ENCODE data around the gene PSME2. TPM values are rescaled to one million over a fixed set of nuclear protein-coding genes. Genes with fewer than 3 reads are reported as not detected.

The PSME2 gene
- polyA plus RNA-seq, 3 donors: 237 to 593 (median 579) TPM

DNA sequence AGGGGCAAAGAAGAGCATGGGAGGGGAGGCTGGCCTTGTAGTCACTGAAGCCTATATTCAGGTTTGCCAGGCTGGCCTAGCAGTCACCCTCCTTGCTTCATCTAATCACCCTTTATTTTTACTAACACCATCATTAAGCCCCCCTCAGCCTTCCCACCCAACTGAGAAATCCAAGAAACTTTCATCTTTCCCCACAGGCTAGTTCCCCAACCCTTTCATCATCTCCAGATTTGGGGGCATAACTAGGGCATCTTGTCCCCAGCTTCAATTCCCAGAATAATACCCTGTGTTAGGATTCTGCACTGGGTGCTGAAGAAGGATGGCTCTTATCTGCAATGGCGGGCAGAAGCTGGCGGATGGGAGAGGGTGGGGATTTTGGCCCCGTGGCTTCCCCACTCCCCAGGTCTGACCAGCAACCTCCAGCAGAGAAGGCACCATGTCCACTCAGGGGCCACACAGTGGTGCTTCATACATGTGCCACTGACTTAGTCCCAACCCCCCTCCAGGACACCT lies 45.4 kb downstream of the PSME2 start:
- no peaks in the 10 kb centered on the region for H3K27me3 ChIP-seq (ENCODE audit: control insufficient read depth in 2 of 2, insufficient read depth in 2 of 2, low read length in 2 of 2)
- H3K79me2 ChIP-seq (ENCODE audit: insufficient read depth, low read length): peaks cover 15% of the 10 kb centered on the region
- H3K27ac Mint-ChIP-seq: peak overlapping the region in 2 of 7 donors; percentile 4 to 51
- H3K4me2 ChIP-seq (replicated peaks; ENCODE audit: extremely low read depth, low read length, poor library complexity, severe bottlenecking): no peak overlapping the region
- H3K9ac ChIP-seq (ENCODE audit: insufficient read depth, low read length, poor library complexity, severe bottlenecking): no peak overlapping the region
- H3K9me3 ChIP-seq (replicated peaks in 1 of 2; ENCODE audit: control insufficient read depth in 1 of 2, insufficient read depth in 1 of 2, low read length in 2 of 2): no peaks in the 10 kb centered on the region
- no peak for TF ChIP-seq CTCF (IDR thresholded peaks at IDR 0.05)
- H4K20me1 ChIP-seq (ENCODE audit: insufficient read depth, low read length): peaks cover 12% of the 10 kb centered on the region
- peak overlapping the region in 1 of 2 donors; percentile 76 for H3K27ac ChIP-seq (ENCODE audit: low read depth in 1 of 2, low read length in 2 of 2)
- H3K9me3 Mint-ChIP-seq: peaks cover 0 to 7% (median 2%) of the 10 kb centered on the region in 7 donors
- peaks cover 60 to 77% of the 10 kb centered on the region in 2 donors for H3K36me3 Mint-ChIP-seq
- DNase-seq: no peak
- peaks cover 23 to 26% of the 10 kb centered on the region in 2 donors for H3K4me1 ChIP-seq (ENCODE audit: control insufficient read depth in 1 of 2, insufficient read depth in 2 of 2, low read length in 2 of 2)
- no CpG with 5 or more reads among the region's 3 CpGs for WGBS (ENCODE audit: insufficient coverage)
- H2AFZ ChIP-seq (ENCODE audit: insufficient read depth, low read depth, low read length, poor library complexity, severe bottlenecking): no peak overlapping the region
- H3K4me1 Mint-ChIP-seq: peaks cover 28% of the 10 kb centered on the region
- no peak overlapping the region for H3K4me3 ChIP-seq (replicated peaks in 1 of 3; ENCODE audit: low read depth in 2 of 3, low read length in 3 of 3)
- H3K36me3 ChIP-seq (replicated peaks in 1 of 2; ENCODE audit: control insufficient read depth in 1 of 2, insufficient read depth in 2 of 2, low read length in 2 of 2): peaks cover 41 to 77% of the 10 kb centered on the region in 2 donors
- peaks cover 0 to 3% (median 0%) of the 10 kb centered on the region in 3 donors for H3K27me3 Mint-ChIP-seq (ENCODE audit: low read depth in 3 of 3)
- intact Hi-C loops (cut with micrococcal nuclease): loop anchor here in 1 of 2 donors (10.0 kb wide), 1 partner anchor 116 kb away; the partner anchor contains the start of gene DHRS4L2
- H3K4me3 Mint-ChIP-seq: no peak overlapping the region

DNA sequence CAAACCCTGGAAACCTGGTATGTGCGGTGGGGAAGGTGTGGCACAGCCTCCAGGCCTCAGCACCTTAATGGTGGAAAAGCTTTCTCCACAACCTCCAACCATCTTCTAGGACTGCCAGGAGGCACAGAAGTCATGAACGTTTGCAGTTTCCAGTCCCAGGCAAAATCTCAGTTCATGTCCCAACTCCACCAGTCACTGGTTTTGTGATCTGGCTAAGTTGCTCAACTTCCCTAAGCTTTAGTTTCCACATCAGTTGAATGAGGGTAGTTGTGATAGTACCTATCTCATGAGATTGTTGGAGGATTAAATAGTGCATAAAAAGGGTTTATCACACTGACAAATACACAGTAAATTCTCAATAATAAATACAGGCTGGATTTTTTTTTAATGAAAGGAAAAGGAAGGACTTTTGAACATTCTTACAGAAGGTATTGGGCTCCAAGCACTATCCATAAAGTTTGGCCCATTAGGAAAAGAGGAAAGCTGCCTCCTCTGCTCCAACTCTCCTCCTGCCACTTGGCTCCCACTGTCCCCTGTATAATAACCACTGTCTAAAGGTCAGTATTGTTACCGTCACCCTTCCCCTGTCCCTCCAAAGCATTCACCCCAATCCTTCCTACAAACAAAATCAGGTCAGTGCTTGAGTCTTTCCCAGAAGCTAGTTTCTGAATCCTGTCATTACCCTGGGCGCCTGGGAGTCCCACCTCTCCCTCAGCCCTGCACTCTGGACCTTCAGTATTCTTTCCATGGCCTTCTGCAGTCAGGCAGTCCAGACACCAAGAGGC lies 46.0 kb downstream of the PSME2 start:
- H3K27me3 Mint-ChIP-seq (ENCODE audit: low read depth in 3 of 3): peaks cover 0 to 3% (median under 1%) of the 10 kb centered on the region in 3 donors
- Histone ChIP-seq H3K4me2 (replicated peaks; ENCODE audit: extremely low read depth, low read length, poor library complexity, severe bottlenecking) (peak overlapping the region; percentile 30), H3K4me1 (ENCODE audit: control insufficient read depth in 1 of 2, insufficient read depth in 2 of 2, low read length in 2 of 2) (peaks cover 29 to 33% of the 10 kb centered on the region in 2 donors), H3K9ac (ENCODE audit: insufficient read depth, low read length, poor library complexity, severe bottlenecking) (no peak overlapping the region), H3K9me3 (replicated peaks in 1 of 2; ENCODE audit: control insufficient read depth in 1 of 2, insufficient read depth in 1 of 2, low read length in 2 of 2) (no peaks in the 10 kb centered on the region), H3K79me2 (ENCODE audit: insufficient read depth, low read length) (peaks cover 22% of the 10 kb centered on the region), H4K20me1 (ENCODE audit: insufficient read depth, low read length) (peaks cover 19% of the 10 kb centered on the region), H3K4me3 (replicated peaks in 1 of 3; ENCODE audit: low read depth in 2 of 3, low read length in 3 of 3) (peak overlapping the region in 1 of 3 experiments; percentile 9), H2AFZ (ENCODE audit: insufficient read depth, low read depth, low read length, poor library complexity, severe bottlenecking) (peak overlapping the region; percentile 12), H3K27ac (ENCODE audit: low read depth in 1 of 2, low read length in 2 of 2) (peak overlapping the region; percentile 61 to 76), H3K27me3 (ENCODE audit: control insufficient read depth in 2 of 2, insufficient read depth in 2 of 2, low read length in 2 of 2) (no peaks in the 10 kb centered on the region), H3K36me3 (replicated peaks in 1 of 2; ENCODE audit: control insufficient read depth in 1 of 2, insufficient read depth in 2 of 2, low read length in 2 of 2) (peaks cover 41 to 77% of the 10 kb centered on the region in 2 donors)
- H3K4me1 Mint-ChIP-seq: peaks cover 32% of the 10 kb centered on the region
- H3K36me3 Mint-ChIP-seq: peaks cover 60 to 77% of the 10 kb centered on the region in 2 donors
- WGBS (ENCODE audit: insufficient coverage): 100% methylated on average over 2 of the region's 4 CpGs
- intact Hi-C loops (cut with micrococcal nuclease): loop anchor here in 1 of 2 donors (10.0 kb wide), 1 partner anchor 116 kb away; the partner anchor contains the start of gene DHRS4L2
- DNase-seq: peak in 2 of 3 donors; percentile 34 to 43
- H3K9me3 Mint-ChIP-seq: peaks cover 0 to 7% (median 2%) of the 10 kb centered on the region in 7 donors
- peak overlapping the region in 6 of 7 donors; percentile 74 to 89 (median 84) for H3K27ac Mint-ChIP-seq
- no peak for TF ChIP-seq CTCF (IDR thresholded peaks at IDR 0.05)
- no peak overlapping the region for H3K4me3 Mint-ChIP-seq
